Measurements from ENCODE around the gene ANO1.

- TF ChIP-seq, protein P1, sequence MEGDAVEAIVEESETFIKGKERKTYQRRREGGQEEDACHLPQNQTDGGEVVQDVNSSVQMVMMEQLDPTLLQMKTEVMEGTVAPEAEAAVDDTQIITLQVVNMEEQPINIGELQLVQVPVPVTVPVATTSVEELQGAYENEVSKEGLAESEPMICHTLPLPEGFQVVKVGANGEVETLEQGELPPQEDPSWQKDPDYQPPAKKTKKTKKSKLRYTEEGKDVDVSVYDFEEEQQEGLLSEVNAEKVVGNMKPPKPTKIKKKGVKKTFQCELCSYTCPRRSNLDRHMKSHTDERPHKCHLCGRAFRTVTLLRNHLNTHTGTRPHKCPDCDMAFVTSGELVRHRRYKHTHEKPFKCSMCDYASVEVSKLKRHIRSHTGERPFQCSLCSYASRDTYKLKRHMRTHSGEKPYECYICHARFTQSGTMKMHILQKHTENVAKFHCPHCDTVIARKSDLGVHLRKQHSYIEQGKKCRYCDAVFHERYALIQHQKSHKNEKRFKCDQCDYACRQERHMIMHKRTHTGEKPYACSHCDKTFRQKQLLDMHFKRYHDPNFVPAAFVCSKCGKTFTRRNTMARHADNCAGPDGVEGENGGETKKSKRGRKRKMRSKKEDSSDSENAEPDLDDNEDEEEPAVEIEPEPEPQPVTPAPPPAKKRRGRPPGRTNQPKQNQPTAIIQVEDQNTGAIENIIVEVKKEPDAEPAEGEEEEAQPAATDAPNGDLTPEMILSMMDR (IDR thresholded peaks at IDR 0.05), result no peak
- TF ChIP-seq POLR2A (IDR thresholded peaks at IDR 0.05), result no peak
These were observed 17.6 kb downstream of the ANO1 start for GRCh38 chr11:70095541-70096252.
